Suppressor macrophage (primary cell): ENCODE data around the gene COX6A2.
"Not testable (repeated sequence)": the region's sequence is repeated elsewhere in the genome, so short reads cannot be mapped to it uniquely, and the experiment has no call there.

Source experiments
- DNase-seq, 4 experiments: peaks; one replicate each; pipeline ENCODE4 v3.0.0-alpha.2; 2020 to 2022

Gene COX6A2

GRCh38 chr16:31461921-31462804 is 34.0 kb upstream of the COX6A2 start:
- no peak for DNase-seq

DNA sequence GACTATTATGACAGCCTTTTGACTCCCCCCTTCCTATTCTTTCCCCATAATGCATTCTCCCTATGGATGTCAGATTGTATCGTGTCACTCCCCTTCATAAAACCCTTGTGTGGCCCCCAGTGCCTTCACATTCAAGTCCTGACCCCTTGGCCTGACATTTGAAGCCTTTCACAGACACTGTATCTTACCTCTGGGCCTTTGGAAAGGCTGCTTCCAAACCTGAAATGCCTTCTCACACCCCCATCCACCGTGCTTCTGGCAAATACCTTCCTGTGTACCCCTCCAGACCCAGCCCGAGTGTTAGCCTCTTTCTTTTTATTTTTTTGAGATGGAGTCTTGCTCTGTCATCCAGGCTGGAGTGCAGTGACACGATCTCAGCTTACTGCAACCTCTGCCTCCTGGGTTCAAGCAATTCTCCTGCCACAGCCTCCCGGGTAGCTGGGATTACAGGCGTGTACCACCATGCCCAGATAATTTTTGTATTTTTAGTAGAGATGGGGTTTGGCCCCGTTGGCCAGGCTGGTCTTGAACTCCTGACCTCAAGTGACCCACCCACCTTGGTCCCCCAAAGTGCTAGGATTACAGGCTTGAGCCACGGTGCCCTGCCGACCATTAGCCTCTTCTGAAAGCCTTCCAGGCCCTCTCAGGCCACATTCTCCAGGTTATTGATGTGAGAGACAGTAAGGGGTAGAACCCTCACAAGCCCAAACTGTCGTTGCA is 33.2 kb upstream of the COX6A2 start:
- DNase-seq: no peak

DNA sequence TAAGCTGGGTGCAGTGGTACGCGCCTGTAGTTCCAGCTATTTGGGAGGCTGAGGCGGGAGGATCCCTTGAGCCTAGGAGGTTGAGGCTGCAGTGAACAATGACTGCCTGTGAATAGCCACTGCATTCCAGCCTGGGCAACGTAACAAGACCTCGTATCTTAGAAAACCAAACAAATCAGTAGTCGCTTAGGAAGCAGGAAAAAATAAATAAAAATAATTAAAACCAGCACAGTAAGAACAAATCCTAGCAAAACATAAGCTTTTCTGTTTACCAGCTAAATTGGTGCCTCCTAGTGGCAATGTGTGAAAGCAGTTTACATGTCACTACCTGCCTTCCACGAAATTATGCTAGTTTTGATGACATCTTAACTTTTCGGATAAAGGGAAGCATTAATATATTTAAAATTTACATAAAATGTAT is 32.4 kb upstream of the COX6A2 start:
- peak in 3 of 4 experiments; percentile 48 to 68 (median 50) for DNase-seq

GRCh38 chr16:31459687-31460581 is 31.8 kb upstream of the COX6A2 start:
- peak; percentile 100 for DNase-seq

DNA sequence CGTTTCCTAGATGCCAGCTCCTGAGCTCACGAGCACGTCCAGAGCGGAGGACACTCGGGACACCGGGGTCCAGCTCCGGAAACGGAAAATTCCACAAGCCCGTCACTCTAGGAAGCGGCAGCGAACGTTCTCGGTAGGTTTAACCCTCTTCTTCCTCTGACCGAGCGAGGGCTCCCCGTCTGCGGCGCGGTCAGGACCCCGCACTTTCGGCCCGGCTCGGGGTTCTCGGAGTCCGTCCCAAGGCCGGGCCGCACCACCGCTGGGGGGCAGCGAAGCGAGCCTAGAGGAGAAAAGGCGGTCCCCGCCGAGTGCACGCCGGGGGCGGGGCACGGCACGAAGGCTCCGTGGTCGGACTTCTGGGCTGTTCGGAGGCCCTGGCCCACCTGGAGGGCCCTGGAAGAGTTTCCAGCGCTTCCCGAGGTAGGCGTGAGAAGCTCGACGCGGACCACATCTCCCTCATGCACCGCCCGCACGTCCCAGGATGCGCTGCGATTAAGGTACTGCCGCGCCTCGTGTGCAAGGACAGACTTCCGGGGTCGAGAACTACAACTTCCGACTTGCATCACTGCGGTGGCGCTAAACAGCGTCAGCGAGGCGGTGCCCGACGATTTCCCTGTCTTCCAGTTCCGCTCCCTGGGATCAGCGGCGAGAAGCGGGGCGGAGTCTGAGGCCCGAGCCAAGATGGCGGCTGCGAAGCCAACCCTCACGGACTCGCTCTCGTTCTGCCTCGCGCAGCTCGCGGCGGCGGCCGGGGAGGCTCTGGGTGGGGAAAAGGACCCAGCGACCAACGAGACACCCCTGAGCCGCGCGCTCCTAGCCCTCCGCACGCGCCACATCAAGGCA is 30.9 kb upstream of the COX6A2 start, which contains the start of gene ARMC5:
Gene ARMC5 (plus strand): TSS at position 658 of the 843 bp plus-strand sequence. CDS start 24 bp downstream, at position 682.
- DNase-seq: peak; percentile 98 to 99 (median 98)

- DNase-seq: peak; percentile 28 to 71 (median 52)
These were observed 30.1 kb upstream of the COX6A2 start for GRCh38 chr16:31458073-31458843.

- DNase-seq: no peak
These were observed 28.8 kb upstream of the COX6A2 start for GRCh38 chr16:31456988-31457360.

GRCh38 chr16:31455601-31456314 is 27.6 kb upstream of the COX6A2 start:
- DNase-seq: peak in 3 of 4 experiments; percentile 35 to 49 (median 43)

DNA sequence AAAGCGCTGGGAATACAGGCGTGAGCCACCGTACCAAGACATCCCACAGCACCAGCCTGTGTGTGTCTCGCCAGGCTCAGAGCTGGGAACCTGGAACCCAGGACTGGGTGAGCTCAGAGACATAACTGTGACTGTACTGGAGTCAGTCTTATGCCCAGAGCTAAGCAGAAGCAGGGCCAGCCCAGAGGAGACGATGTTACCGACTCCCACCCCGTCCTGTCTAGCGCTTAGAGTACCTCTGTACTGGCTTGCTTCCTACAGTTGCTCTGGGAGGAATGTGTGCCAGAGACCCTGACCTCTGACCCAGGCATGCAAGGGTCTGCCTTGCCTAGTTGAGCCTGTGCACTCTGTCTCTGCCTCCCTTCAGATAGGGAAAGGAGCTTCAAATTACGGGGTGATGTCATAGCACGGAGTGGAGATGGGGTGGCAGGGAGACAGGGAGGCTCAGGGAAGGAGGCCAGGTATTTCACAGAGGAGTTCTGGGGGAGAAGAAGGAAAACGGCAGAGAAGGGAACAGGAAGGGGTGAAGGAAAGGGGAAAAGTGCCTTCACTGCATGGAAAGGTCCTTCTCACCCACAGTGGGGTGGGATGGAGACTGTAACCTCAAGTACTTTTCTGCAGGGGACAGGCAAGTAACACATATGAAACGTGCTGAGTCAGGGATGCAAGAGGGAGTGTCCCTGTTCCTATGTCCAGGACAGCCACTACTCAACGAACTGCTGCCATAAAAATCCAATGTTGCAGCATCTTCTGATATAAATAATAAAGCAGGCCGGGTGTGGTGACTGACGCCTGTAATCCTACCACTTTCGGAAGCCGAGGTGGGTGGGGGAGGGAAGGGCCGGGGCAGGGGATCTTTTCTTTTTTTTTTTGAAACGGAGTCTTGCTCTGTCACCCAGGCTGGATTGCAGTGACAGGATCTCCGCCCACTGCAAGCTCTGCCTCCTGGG is 25.4 kb upstream of the COX6A2 start:
- peak; percentile 56 to 72 (median 62) for DNase-seq

GRCh38 chr16:31452631-31453106 is 24.5 kb upstream of the COX6A2 start:
- peak in 1 of 4 experiments; percentile 15 for DNase-seq

GRCh38 chr16:31451681-31452351 is 23.7 kb upstream of the COX6A2 start:
- peak; percentile 40 to 71 (median 60) for DNase-seq

DNA sequence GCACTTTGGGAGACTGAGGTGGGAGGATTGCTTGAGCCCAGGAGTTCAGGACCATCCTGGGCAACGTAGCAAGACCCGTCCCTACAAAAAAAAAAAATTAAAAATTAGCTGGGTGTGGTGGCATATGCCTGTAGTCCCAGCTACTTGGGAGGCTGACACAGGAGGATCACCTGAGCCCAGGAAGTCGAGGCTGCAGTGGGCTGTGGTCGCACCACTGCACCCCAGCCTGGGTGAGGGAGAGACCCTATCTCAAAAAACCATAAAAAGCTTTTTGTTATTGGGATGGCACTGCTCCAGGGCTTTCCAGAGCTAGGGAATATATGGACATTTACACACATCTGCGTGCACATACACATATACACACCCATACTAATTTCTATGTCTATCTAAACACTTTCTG is 23.0 kb upstream of the COX6A2 start:
- no peak for DNase-seq

GRCh38 chr16:31445931-31446330 is 17.8 kb upstream of the COX6A2 start:
- peak in 2 of 4 experiments; percentile 13 to 27 for DNase-seq

- DNase-seq: no peak
These were observed 13.8 kb upstream of the COX6A2 start for GRCh38 chr16:31441956-31442355.

DNA sequence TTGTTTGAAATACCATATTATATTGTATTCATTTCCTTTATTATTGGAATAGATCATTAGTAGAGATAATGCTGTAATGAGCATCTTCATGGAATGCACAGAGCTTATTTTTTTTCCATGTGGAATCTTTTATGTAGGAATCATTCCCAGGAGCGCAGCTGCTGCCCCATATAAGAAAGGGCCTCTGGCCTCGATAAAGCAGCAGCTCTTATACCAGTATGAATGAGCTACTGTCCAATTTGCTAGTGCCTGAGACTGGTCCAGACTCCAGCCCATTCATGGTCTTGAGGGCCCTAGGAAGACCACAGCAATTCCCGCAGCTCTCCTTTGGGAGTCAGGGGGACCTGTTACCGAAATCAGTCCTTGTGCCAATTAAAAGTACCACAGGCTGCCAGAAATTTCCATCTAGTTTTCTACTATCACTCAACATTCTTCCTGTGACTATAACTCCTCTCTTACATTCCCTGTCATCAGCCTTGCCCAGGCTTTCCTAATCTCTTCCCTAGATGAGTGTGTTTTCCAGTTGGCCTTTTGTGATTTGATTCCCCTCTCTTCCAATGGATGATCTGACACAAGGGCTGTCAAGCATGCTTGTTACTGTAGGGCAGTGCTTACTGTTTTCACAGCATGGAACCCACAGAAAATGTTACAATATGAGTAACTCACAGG is 12.5 kb upstream of the COX6A2 start:
- no peak for DNase-seq

GRCh38 chr16:31439519-31439918 is 11.4 kb upstream of the COX6A2 start:
- no peak for DNase-seq

DNA sequence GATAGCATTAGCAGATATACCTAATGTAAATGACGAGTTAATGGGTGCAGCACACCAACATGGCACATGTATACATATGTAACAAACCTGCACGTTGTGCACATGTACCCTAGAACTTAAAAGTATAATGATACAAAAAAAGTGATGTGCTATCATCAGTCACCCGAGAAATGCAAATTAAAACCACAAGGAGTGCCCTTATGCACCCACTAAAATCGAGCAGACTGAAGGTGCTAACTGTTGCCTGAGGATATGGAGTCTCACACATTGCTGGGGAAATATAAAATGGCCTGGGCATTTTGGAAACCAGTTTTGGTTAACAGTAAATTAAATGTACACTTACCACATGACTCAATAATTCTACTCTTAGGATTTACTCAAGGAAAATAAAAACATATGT is 10.9 kb upstream of the COX6A2 start:
- DNase-seq: not testable (repeated sequence)
